GM19239 (cell line): ENCODE data around the gene CXCL6.

Experiments
- DNase-seq: peaks from one replicate; pipeline ENCODE4 v3.0.0; 2011; ENCODE audit warnings: low spot score; ENCODE audit not compliant: insufficient read length
- FAIRE-seq: peaks from 2 replicates; lab custom pipeline; 2011; peaks lifted over from hg19 to GRCh38; lab: Jason Lieb, UNC

CXCL6 gene

DNA sequence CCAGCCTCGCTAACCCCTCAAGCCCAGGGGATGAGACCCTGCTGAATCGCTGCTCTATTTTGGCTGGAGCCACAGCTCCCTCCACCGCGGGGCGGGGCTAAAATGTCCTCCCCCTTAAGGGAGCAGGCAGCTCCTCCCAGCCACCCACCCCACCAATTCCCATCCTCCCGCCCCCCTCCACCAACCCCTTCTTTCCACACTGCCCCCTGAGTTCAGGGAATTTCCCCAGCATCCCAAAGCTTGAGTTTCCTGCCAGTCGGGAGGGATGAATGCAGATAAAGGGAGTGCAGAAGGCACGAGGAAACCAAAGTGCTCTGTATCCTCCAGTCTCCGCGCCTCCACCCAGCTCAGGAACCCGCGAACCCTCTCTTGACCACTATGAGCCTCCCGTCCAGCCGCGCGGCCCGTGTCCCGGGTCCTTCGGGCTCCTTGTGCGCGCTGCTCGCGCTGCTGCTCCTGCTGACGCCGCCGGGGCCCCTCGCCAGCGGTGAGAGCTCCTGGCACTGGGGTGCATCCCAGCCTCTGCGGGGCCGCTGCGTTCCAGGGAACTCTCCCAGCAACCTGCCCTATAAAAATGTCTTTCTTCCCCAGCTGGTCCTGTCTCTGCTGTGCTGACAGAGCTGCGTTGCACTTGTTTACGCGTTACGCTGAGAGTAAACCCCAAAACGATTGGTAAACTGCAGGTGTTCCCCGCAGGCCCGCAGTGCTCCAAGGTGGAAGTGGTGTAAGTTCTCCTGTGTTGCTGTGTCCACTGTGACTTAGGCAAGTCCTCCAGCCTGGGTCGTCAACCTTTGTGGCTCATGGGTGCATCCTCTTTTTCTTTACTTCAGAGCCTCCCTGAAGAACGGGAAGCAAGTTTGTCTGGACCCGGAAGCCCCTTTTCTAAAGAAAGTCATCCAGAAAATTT is at the start of gene CXCL6:
Gene CXCL6, plus strand, starts transcription at position 306 of the 907 bp plus-strand sequence. Its CDS starts 73 bp downstream, at position 379.
- DNase-seq (no peak), FAIRE-seq (no peak)

DNA sequence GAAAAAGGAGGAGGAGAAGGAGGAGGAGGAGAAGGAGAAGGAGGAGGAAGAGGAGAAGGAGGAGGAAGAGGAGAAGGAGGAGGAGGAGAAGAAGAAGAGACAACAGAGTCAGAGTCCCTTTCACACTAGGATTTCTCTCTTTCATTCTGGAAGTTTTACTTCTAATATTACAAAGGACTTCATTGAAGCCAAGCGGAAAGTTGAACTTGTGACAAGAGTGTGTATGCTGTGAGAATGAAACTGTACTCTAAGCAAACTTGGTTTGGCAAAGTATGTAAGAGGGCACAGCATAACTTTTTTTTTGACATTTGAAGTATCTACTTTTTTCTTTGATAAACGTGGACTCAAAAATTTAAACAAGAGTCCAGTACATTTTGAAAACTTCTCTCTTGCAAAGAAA is 48.1 kb upstream of the CXCL6 start:
- DNase-seq: no peak
- FAIRE-seq: no peak

GRCh38 chr4:73798842-73799241 is 37.6 kb upstream of the CXCL6 start:
- DNase-seq (no peak), FAIRE-seq (no peak)

DNA sequence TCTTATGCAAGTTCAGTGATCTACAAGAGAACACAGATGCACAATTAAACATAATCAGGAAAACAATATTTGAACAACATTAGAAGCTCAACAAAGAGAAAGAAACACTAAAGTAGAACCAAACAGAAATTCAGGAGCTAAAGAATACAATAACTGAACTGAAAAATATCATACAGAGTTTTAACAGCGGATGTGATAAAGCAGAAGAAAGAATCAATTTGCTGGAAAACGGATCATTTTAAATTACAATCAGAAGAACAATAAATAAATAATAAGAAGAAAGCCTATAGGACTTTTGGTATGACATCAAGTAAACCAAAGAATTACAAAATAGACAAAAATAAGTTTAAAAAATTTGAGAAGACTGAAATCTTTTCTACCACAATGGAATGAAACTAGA is 36.3 kb upstream of the CXCL6 start:
- FAIRE-seq (no peak), DNase-seq (no peak)

DNA sequence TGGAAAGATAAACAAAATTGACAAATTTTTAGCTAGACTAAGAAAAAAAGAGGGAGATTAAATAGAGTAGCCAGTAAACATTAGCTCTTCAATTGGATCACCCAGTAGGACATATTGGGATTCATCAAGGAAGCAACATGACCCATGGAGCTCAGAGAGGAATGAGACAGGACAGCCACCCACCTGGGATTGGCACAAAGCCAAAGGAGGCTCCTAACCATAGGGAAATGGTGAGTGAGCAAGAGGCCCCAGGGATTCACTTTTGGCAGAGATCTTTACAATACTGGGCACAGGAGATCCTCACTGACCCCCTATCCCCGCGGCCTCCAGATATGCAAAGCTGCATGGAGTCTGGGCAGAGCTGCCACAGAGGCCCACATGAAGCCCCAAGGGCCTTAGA is 34.8 kb upstream of the CXCL6 start:
- FAIRE-seq (no peak), DNase-seq (no peak)

DNA sequence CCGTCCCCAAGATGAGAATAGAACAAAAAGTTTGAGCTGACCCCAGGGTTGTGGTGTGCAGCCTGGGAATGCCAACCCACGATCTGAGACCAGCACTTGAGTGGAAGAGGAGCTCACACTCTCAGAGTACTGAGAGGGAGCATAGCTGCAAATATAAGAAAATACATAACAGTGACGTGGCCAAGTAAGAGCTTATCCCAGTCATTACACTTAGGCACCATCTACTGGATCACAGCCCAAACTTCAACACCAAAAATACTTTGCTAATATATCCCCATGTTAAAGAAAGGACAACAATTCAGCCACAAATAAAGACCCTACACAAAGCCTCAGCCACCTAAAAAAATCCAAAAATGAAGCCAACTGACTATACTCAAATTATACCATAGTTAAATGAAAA is 33.3 kb upstream of the CXCL6 start:
- FAIRE-seq (no peak), DNase-seq (no peak)

GRCh38 chr4:73810191-73810590 is 26.3 kb upstream of the CXCL6 start:
- FAIRE-seq (no peak), DNase-seq (no peak)

DNA sequence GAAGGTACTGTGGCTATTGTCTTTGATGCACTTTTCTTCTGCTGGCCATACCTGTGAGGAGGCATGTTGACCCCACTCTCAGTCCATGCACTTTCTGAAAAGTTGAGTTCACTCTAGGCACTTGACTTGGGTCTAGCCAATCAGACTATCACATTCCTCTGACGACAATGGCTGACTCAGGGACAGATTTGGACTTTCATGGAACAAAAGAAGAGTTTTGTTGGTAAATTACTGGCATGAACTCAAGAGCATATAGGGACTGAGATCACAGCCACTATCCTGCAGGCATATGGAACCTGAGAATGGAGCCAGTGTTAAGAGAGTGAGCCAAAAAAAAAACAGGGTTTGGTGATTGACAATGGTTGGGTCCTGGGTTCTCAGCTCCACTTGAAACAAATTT is 24.6 kb upstream of the CXCL6 start:
- FAIRE-seq (no peak), DNase-seq (no peak)

DNA sequence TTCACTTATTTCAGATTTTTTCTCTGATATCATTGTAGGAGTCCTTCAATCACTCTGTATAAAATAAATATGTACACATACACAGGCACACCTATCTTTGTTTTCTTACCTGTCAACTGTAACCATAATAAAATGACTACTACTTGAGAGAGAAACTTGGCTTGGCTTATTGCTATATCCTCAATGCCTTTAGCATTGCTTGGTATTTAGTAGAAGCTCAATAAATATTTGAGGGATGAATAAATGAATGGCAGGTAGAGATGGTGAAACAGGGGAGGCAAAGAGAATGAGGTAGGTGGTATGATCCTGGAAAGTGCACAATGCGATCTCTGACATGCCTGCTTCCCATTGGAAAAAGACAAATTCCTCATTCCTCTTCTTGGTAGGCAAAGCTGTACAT is 21.8 kb upstream of the CXCL6 start:
- no peak for DNase-seq
- no peak for FAIRE-seq

GRCh38 chr4:73815145-73815544 is 21.3 kb upstream of the CXCL6 start:
- DNase-seq (no peak), FAIRE-seq (no peak)

DNA sequence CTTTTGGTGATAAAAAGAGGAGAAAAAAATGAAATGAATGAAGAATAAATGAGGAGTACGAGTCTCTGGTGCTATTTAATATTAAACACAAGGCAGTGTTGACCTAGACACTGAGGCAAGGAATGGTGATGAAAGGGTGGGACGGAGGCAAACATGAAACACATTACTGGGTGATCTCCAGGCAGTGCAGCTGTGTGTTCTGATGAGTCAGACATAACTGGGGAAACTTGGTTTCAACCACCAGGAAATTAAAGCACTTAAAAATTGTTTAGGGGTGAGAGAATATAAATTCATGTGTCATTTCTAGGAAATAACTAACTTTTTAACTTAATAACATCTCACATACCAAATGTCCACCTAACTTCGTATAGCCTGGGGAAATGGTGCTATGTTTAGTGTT is 19.7 kb upstream of the CXCL6 start:
- no peak for FAIRE-seq

DNA sequence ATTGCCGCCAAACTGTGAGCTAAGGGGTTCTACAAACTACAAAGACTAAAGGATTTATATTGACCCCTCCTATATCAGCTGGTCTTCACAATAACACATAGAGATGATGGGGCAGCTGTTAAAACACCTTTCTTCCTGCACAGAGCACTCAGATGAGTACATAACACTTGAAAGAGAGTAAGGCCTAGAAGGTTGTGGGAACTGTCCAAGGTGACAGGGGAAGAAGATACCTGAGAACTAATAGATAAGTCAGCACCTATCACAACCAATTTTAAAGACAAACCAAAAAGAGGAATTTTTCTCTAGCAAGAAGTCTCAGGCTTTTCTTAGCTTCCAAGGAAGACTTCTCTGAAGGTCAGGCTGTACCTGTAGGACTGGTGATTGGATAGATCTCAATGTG is 19.1 kb upstream of the CXCL6 start:
- no peak for FAIRE-seq
- DNase-seq: no peak

More for the DNA sequence above, 19.7 kb upstream of the CXCL6 start:
- no peak for DNase-seq

GRCh38 chr4:73821325-73821724 is 15.2 kb upstream of the CXCL6 start:
- DNase-seq (no peak), FAIRE-seq (no peak)

- no peak for DNase-seq
- FAIRE-seq: no peak
Measured at GRCh38 chr4:73822389-73822788, 14.1 kb upstream of the CXCL6 start.

DNA sequence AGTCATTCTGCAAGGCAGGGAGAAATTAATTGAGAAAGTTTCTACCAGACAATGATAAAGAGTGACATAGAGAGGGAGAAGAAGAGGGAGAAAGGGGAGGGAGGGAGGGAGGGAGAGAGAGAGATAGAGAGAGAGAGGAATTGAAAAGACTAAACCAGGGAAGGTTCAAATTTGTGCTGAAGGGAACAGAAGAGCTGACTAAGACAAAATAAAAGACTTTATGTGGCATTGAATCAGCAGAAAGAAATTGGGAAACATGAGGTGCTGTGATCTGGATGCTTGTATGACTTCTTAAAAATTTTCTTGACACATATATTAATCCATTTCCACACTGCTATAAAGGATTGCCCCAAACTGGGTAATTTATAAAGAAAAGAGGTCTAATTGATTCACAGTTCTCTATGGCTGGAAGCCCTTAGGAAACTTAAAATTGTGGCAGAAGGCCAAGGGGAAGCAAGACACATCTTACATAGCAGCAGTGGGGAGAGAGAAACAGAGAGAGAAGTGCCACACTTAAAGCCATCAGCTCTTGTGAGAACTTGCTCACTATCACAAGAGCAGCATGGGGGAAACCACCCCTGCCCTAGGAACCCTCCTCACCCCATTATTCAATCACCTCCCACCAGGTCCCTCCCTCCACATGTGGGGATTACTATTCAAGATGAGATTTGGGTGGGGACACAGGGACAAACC is 13.5 kb upstream of the CXCL6 start:
- DNase-seq: no peak
- no peak for FAIRE-seq

GRCh38 chr4:73823760-73824159 is 12.7 kb upstream of the CXCL6 start:
- DNase-seq: no peak
- FAIRE-seq: no peak

DNA sequence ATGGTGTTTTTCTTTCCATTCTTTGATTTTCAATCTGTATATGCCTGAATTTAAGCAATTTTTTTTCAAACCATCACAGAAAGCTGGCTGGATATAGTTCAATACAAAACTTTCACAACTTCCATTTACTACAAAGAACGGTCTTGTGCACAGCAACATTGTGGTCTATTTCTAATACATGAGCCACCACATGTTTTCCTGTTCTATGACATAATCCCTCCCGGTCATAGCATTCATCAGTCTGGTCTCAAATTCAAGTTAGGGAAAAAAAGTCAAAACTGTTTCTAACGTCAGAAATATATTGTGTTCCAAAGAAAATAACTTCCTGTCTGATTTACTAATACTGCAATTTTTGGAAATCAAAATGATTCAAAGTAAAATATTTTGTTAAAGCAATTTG is 7.5 kb upstream of the CXCL6 start:
- FAIRE-seq (no peak), DNase-seq (no peak)

DNA sequence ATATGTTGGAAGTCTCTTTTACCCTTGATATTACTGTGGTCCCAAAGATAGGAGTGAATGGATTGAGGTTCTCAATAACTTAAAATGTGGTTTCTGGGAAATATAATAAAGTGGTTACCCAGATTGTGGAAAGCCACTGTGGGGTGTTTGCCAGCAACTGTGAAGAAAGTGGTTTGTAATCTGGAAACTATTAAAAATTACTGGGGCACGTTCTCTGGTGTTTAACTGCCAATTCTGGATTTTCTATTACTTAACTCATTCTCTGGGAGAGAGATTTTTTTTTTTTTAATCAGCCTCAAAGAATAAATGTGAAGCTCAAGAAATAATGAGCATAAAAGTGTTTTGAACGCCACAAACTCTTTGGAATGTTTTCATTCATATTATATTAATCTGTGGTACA is 4.9 kb upstream of the CXCL6 start:
- FAIRE-seq: no peak
- no peak for DNase-seq

GRCh38 chr4:73832651-73833237 is 3.7 kb upstream of the CXCL6 start:
- FAIRE-seq (no peak), DNase-seq (no peak)

DNA sequence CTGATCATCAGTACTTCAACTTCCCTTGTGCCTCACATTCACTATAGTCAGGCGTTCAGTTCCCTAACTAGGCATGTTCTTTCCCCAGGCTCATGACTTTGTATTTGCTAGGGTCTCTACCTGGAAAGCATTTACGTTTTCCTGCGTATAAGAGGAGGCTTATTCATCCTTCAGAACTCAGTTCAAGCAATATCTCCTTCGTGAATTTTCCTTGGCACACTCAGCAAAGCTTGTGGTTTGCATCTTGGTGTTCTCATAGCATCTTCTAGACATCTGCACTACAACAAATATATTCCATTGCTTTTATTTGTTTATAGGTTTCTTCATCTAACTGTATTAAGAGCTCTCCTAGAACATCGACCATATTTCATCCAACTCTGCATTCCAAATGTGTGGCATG is 2.6 kb downstream of the CXCL6 start:
- DNase-seq (no peak), FAIRE-seq (no peak)

DNA sequence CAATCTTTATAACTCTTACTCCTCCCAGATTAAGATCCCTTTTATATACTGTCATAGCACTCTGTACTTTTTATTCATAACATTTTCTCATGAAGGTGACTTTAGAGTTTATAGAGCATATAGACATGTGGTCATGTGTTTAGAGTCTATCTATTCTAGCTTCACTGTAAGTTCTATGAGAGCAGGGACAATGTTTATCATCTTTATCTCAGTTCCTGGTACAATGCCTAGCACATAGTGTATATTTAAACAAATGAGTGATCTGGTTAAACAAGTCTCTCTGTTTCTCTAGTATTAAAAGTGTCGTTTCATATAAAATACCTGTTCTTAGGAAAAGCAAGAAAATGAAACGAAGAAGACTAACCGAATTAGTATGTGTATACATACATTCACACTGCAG is 3.2 kb downstream of the CXCL6 start:
- no peak for FAIRE-seq
- no peak for DNase-seq
